Fibroblast of skin of back (primary cell): ENCODE measurements around the gene ODAD2.
"Not testable (repeated sequence)": the region's sequence is repeated elsewhere in the genome, so short reads cannot be mapped to it uniquely, and the experiment has no call there.

Experiments
- DNase-seq: peaks from one replicate; pipeline ENCODE4 v3.0.0-alpha.2; 2013

Gene ODAD2

GRCh38 chr10:27969931-27970330, 28.9 kb downstream of the ODAD2 start:
- DNase-seq, result not testable (repeated sequence)

- no peak for DNase-seq
Measured at GRCh38 chr10:27959093-27959715, 39.7 kb downstream of the ODAD2 start.

GRCh38 chr10:27958383-27958782, 40.5 kb downstream of the ODAD2 start:
- not testable (repeated sequence) for DNase-seq

- no peak for DNase-seq
Measured at GRCh38 chr10:27950242-27950564, 48.7 kb downstream of the ODAD2 start.

- peak; percentile 2 for DNase-seq
Measured at GRCh38 chr10:27949528-27950241, 49.2 kb downstream of the ODAD2 start.

GRCh38 chr10:27948186-27948585, 50.7 kb downstream of the ODAD2 start:
- DNase-seq, result peak; percentile 54

GRCh38 chr10:27947540-27947939, 51.3 kb downstream of the ODAD2 start:
- DNase-seq, result no peak

GRCh38 chr10:27944005-27944404, 54.9 kb downstream of the ODAD2 start:
- DNase-seq, result peak; percentile 1

GRCh38 chr10:27914888-27915287, 84.0 kb downstream of the ODAD2 start:
- DNase-seq, result no peak

- DNase-seq, result no peak
Measured at GRCh38 chr10:27912231-27912630, 86.6 kb downstream of the ODAD2 start.

GRCh38 chr10:27911539-27911938, 87.3 kb downstream of the ODAD2 start:
- DNase-seq, result no peak

GRCh38 chr10:27911011-27911410, 87.9 kb downstream of the ODAD2 start:
- DNase-seq, result no peak

- DNase-seq, result no peak
Measured at GRCh38 chr10:27908231-27908630, 90.6 kb downstream of the ODAD2 start.

- DNase-seq, result not testable (repeated sequence)
Measured at GRCh38 chr10:27899485-27899884, 99.4 kb downstream of the ODAD2 start.

GRCh38 chr10:27899058-27899457, 99.8 kb downstream of the ODAD2 start:
- DNase-seq, result no peak

- DNase-seq, result no peak
Measured at GRCh38 chr10:27893358-27893954, 105.4 kb downstream of the ODAD2 start.

- no peak for DNase-seq
Measured at GRCh38 chr10:27890971-27891370, 107.9 kb downstream of the ODAD2 start.

- DNase-seq, result no peak
Measured at GRCh38 chr10:27889518-27889917, 109.4 kb downstream of the ODAD2 start.

- no peak for DNase-seq
Measured at GRCh38 chr10:27884185-27884641, 114.7 kb downstream of the ODAD2 start.

- no peak for DNase-seq
Measured at GRCh38 chr10:27878281-27878680, 120.6 kb downstream of the ODAD2 start.

GRCh38 chr10:27865221-27865635, 133.7 kb downstream of the ODAD2 start:
- DNase-seq, result no peak

GRCh38 chr10:27861781-27862180, 137.1 kb downstream of the ODAD2 start:
- DNase-seq, result no peak

- no peak for DNase-seq
Measured at GRCh38 chr10:27857616-27858015, 141.3 kb downstream of the ODAD2 start.

- DNase-seq, result no peak
Measured at GRCh38 chr10:27844223-27844622, 154.7 kb downstream of the ODAD2 start.
